NCI-H2196 (cell line): Measurements from ENCODE around the gene SERINC5.
"Not testable (repeated sequence)": the region's sequence is repeated elsewhere in the genome, so short reads cannot be mapped to it uniquely, and the experiment has no call there.

ENCODE experiments used
- DNase-seq: peaks from one replicate; lab custom pipeline; 2025; ENCODE audit not compliant: unreplicated experiment; lab: John Stamatoyannopoulos, UW

SERINC5 gene

GRCh38 chr5:80255811-80256712, at the start of gene SERINC5:
SERINC5 (minus strand) TSS chr5:80256048; CDS start chr5:80255922, 126 bp downstream.
- peak; percentile 5 for DNase-seq

GRCh38 chr5:80302636-80303035, 46.8 kb upstream of the SERINC5 start:
- no peak for DNase-seq

- DNase-seq: not testable (repeated sequence)
Measured at GRCh38 chr5:80301342-80301741, 45.5 kb upstream of the SERINC5 start.

- DNase-seq: not testable (repeated sequence)
Measured at GRCh38 chr5:80300796-80301195, 44.9 kb upstream of the SERINC5 start.

GRCh38 chr5:80300125-80300524, 44.3 kb upstream of the SERINC5 start:
- DNase-seq: no peak

GRCh38 chr5:80299601-80300000, 43.8 kb upstream of the SERINC5 start:
- no peak for DNase-seq

- DNase-seq: no peak
Measured at GRCh38 chr5:80296121-80296520, 40.3 kb upstream of the SERINC5 start.

GRCh38 chr5:80291761-80292160, 35.9 kb upstream of the SERINC5 start:
- DNase-seq: no peak

GRCh38 chr5:80289320-80289719, 33.5 kb upstream of the SERINC5 start:
- DNase-seq: no peak

GRCh38 chr5:80288177-80288576, 32.3 kb upstream of the SERINC5 start:
- DNase-seq: no peak

GRCh38 chr5:80284720-80285119, 28.9 kb upstream of the SERINC5 start:
- no peak for DNase-seq

GRCh38 chr5:80283360-80283759, 27.5 kb upstream of the SERINC5 start:
- no peak for DNase-seq

GRCh38 chr5:80282054-80282453, 26.2 kb upstream of the SERINC5 start:
- no peak for DNase-seq

- DNase-seq: no peak
Measured at GRCh38 chr5:80277191-80277590, 21.3 kb upstream of the SERINC5 start.

- no peak for DNase-seq
Measured at GRCh38 chr5:80276186-80276585, 20.3 kb upstream of the SERINC5 start.

GRCh38 chr5:80275347-80275746, 19.5 kb upstream of the SERINC5 start:
- DNase-seq: peak; percentile 12

GRCh38 chr5:80270543-80270942, 14.7 kb upstream of the SERINC5 start:
- not testable (repeated sequence) for DNase-seq

GRCh38 chr5:80269991-80270438, 14.2 kb upstream of the SERINC5 start:
- no peak for DNase-seq

- no peak for DNase-seq
Measured at GRCh38 chr5:80268916-80269315, 13.1 kb upstream of the SERINC5 start.

- no peak for DNase-seq
Measured at GRCh38 chr5:80266566-80266965, 10.7 kb upstream of the SERINC5 start.

GRCh38 chr5:80260461-80260860, 4.6 kb upstream of the SERINC5 start:
- no peak for DNase-seq

GRCh38 chr5:80259511-80260203, 3.8 kb upstream of the SERINC5 start:
- no peak for DNase-seq
